ENCODE results near the gene GPSM1.

The GPSM1 gene

DNA sequence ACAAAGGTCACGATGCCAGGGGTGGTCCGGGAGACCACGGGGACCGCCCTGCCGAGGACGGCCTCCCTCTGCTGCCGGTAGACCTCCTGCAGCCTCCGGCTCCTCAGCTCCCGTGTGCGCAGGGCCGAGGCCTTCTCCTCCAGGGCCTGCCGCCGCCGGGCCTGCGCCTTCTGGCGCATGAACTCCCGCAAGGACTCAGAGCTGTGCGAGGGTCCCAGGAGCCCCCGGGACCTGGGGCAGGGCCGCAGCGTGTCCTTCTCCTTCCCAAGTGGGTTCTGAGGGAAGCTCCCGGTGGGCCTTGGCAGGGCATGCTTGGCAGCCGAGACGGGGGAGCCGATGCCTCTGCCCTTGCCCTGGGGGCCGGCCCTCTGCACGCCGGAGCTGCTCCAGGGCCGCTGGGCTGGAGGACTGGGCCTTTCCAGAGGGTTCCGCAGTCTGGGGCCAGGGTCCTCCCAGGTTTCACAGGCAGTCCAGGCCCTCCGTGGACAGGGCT is 36.8 kb upstream of the GPSM1 start:
- DNase-seq (ENCODE audit: insufficient read length, low spot score) (no peak), FAIRE-seq (no peak)

DNA sequence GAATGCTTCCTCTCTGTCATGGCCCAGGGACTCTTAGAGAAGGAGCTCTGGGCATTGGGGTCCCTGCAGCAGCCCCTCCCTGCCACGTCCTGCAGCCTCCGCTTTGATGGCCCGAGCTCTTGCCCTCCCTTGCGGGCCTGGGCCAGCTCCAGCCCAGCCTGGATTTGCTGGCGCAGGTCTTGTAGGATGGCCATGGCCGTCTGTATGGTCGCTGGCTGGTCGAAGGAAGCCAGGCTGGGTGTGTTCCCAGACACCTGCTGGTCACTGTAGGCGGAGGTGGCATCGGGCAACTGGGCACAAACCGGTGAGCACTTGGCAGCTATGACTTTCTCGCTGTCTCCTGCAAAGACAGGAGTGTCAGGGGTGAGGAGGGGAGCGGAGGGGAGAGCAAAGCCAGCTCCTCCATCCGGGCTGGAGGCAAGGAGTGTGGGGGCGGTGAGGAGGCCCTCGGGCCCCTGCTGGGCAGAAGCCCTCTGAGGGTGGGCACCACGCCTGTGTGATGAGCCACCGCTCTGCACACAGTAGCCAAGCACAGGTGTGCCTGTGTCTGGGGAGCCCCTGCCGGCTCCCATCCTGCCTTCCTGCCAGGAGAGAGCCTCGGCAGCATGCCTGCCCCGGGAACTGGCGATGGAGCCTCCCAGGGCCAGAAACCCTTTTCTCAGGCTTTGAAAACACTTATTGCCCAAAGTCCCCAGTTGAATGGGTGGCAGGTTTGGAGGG is 35.9 kb upstream of the GPSM1 start:
- no peak for DNase-seq (ENCODE audit: insufficient read length, low spot score)
- no peak for FAIRE-seq

DNA sequence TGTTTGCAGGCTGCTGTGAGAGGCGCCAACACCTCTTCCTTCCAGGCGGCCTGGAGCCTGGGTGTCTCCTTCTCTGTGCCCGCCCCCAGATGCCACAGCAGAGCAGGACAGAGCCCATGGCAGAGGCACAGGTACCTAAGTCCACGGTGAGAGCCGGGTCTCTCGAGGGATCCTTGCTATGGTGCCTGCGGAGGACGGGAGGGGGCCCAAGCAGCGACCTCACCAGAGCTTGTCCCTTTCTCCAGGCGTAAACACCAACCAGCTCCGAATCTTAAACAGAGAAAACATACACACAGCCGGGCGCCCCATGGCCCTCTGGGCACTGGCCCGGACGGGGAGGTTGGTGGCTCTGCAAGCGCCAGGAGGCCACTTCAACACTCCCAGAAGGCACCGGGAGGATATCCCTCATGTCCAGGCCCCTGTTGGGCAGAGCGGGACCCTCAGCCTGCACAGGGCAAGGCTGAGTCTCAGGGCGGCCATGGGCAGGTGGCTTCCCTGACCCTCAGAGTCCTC is 35.3 kb upstream of the GPSM1 start:
- no peak for FAIRE-seq
- no peak for DNase-seq (ENCODE audit: insufficient read length, low spot score)

DNA sequence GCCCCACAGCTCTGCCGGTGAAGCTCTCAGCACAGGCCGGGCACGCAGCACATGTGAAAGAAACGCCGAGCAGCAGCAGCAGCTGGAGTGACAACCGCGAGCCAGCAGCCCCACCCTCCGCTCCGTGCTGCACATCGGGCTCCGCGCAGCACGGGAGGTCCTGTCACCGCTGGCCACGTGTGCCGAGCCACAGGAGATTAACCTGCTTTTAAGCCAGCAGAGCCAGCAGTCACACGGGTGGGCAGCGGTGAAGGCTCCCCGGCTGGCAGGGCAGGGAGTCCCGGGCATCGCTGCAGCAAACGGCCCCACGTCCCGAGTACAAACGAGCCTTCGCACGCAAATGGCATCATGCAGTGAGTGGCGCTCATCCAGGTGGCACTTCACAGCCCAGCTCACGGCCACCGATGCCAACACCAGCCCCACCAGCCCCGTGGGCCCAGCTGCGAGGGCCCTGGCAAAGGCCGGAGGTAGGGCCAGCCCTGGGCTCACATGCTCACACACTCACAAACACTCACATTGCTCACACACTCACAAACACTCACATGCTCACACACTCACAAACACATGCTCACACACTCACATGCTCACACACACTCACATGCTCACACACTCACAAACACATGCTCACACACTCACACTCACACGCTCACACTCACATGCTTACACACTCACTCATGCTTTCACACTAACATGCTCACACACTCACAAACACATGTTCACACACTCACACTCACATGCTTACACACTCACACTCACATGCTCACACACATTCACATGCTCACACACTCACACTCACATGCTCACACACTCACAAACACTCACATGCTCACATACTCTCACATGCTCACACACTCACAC is 34.5 kb upstream of the GPSM1 start:
- DNase-seq (ENCODE audit: insufficient read length, low spot score) (no peak), FAIRE-seq (no peak)

DNA sequence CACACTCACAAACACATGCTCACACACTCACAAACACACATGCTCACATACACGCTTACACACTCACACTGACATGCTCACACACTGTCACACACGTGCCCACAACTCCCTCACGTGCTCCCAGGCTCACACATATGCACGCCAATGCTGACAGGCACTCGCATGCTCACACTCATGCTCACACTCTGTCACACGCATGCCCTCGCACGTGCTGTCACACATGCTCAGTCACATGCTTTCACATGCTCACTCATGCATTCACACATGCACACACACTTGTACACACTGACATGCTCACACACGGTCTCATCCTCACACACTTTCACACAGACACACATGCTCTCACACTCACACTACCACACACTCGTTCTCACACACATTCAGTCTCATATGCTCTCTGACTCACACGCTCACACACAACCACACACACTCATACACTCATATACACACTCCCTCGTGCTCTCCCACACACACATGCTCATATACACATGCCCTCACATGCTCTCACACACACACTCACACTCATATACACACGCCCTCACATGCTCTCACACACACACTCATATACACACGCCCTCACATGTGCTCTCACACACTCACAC is 33.8 kb upstream of the GPSM1 start:
- FAIRE-seq, result no peak

DNA sequence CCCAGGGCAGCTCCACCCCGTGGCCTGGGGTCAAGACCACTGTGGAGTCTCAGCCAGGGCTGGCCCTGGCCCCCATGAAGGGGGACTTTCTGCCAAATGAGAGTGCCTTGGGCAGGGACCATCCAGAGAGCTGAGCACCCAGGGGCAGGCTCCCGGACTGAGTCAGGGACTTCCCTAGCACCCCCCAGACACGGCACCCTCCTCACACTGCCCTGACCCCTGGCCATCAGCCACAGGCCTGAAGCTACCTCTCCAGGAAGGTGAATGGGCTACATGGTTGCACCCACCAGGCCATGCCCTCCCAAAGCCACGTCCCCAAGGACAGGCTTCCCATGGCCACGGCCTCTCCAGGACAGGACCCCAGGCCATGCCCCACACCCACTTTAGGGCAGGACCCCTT is 32.9 kb upstream of the GPSM1 start:
- FAIRE-seq (no peak), DNase-seq (ENCODE audit: insufficient read length, low spot score) (no peak)

More for the DNA sequence above, 33.8 kb upstream of the GPSM1 start:
- no peak for DNase-seq (ENCODE audit: insufficient read length, low spot score)

DNA sequence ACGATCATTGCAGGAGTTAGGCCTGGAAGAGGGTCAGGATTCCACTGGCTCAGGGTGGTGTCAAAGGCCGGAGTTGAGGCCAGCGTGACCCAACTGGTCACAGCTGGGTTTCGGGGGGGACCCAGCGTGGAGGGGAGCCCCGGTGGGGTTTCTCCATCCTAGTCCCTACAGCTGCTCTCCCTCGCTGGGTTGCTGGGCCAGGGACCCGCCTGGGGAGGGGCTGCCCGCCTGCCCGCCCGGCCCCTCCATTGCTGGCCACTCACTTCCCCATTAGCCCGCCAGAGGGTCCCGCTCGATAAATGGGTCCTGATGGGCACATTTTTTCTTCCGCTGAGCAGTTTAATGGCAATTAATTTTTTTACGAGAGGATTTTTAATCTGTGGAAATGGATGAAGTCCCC is 32.3 kb upstream of the GPSM1 start:
- FAIRE-seq, result no peak
- no peak for DNase-seq (ENCODE audit: insufficient read length, low spot score)

DNA sequence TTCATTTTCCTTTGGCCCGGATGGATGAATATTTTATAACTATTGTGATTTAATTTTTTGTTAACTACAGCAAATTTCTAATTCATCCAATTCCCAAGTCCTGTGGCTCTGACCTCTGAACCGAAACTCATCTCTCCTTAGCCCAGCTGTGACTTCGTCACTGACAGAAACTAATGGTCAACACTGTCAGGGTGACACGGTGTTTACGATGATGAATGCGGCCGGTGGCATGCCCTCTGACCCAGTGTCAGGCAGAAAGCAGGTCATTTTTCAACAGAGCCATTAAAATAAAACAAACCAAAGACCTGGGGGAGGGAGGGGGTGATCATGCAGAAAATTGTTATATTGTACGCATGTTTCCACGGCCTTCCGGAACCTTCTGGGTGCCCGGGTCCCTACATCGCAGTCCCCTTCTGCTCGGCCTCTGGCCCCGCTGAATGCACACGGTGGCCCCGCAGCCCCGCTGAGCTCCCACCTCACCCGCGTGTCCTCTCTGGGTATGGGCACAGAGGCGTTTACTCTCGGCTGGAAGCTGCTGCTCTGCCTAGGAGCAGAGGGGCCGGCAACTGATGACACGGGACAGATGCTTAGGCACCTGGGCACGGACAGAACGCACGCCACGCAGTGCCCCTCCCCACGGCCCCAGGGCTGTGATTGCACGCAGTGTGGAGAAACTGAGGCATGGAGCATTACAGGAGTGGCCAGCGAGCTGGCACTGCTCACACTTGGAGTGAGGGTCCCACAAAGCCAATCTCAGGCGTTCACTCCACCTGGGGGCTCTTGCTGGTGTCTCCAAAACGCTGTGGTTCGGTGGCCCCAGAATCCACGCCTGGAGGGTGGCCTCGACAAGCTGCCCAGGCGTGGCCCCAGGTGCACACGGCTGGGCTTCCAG is 31.6 kb upstream of the GPSM1 start:
- FAIRE-seq (no peak), DNase-seq (ENCODE audit: insufficient read length, low spot score) (no peak)

DNA sequence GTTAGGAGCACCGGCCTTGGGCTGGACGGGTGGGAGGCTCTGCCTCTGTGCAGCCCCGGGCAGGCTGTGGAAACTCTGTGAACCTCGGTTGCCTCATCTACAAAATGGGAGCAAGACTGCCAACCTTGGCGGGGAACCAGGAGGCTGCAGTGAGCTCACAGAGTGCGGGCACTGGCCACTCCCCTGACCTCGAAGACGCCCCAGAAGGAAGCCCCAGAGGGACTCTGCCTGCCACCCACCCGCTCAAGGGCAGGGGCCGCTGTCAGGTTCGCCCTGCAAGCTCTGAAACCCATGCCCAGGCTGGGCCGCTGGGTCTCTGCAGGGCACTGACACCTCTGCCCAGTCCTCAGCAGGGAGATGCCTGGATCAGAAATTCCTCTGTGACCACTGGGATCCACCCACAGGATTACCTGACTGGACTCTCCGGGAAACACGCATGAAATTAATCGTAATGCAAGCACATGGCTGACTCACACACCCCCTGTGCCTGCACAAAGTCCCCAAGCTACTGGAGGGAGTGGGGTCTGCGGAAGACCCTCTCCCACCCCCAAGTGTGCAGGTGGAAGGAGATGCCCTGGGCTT is 30.8 kb upstream of the GPSM1 start:
- FAIRE-seq, result no peak
- DNase-seq (ENCODE audit: insufficient read length, low spot score), result no peak

DNA sequence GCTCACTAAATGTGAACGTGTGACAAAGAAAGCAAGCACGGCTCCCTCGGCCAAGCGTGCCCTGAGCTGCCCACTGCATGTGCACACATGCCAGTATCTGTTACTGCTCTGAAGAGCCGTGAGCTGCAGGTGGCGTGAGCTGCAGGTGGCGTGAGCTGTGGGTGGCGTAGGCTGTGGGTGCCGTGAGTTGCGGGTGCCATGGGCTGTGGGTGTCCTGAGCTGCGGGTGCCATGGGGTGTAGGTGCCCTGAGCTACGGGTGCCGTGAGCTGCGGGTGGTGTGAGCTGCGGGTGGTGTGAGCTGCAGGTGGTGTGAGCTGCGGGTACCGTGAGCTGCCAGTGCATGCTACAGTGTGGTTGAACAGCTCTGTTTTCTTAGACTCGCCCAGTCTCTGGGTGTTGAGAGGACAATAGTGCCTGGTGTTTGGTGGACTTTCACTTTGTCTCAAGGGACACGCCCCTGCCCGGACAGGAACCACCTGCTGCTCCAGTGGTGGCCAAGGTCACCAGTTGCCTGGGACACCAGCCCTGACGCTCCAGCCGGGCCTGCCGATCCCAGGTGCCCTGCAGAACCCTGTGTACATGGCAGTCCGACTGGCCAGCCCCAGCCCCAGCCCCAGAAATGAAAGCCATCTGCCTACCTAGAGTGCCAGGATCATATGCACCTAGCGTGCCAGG is 30.2 kb upstream of the GPSM1 start:
- no peak for DNase-seq (ENCODE audit: insufficient read length, low spot score)
- no peak for FAIRE-seq

DNA sequence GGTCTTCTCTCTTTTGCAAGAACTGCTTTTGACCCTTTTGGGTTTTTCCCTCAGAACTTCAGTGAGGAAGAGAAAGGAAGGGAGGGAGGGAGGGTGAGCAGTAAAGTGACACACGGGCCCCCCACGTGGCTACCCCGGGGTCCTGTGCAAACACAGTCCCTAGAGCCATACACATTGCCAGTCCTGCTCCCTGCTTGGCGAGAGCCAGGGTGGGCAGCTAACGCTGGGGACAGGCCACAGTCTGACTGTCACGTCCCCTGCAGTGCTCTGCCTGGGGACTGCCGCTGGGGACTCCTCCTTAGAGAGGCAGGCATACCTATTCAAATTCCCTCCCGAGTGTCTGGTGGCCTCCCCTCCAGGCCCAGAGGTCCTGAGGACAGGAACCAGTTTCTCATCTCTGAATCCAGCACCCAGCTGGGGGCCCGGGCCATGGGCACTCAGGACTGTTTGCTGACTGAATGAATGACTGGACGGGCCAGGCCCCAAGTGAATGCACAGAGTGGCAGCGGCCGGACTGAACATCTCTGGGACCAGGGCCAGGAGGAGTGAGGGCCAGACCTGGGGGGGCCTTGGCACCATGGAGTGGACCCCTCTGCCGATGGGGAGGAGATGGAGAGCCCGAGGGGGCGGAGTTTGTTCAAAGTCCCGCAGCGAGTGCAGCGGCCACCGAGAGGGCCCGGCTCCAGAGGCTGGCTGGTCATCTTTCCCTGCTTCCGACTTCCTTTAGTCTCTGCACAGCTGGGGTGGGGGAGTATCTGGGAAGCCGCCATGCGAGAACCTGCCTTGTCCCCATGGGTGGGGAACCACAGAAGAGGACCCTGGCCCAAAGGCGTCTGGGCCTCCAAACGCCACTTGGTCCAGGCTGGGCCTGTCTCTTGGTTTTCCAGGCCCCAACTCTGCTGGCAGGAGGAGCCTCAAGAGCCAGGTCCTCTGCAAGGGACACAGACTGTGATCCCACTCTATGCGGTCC is 29.3 kb upstream of the GPSM1 start:
- FAIRE-seq, result no peak
- DNase-seq (ENCODE audit: insufficient read length, low spot score), result no peak

DNA sequence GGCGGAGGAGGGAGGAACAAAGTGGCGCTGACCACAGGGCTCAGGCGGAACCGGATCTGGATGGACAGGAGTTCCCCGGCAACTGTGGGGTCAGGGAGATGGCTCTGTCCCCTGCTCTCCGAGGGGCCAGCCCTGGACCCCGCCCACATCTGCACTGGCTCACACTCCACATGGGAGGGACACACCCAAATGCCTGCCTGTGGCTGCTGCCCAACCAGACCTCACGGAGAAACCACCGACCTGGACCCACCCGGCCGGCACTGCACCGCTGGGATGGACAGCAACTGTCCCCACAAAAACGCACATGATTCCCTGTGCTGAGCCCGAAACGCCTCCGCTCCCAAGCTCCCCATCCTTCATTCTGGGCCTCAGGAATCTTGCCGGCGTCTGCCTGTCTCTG is 28.2 kb upstream of the GPSM1 start:
- FAIRE-seq, result no peak
- DNase-seq (ENCODE audit: insufficient read length, low spot score), result no peak

DNA sequence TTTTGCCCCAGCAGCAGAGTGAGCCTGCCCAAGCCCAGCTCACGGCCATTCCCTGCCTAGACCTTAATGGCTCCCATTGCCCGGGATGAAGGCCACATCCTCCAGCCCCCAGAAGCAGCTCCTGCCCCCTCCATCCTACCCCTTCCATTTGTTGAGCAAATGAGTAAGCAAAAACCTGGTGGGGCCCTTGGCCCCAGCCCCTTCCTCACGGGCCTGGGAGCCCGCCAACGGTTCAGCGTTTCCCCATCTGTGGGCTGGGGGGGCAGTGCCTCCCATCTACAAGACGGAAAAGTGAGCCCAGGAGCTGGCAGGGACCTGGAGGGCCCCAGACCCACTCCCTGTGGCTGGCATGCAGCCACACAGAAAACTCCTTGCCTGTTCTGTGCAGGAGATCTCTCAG is 27.8 kb upstream of the GPSM1 start:
- DNase-seq (ENCODE audit: insufficient read length, low spot score) (no peak), FAIRE-seq (no peak)

DNA sequence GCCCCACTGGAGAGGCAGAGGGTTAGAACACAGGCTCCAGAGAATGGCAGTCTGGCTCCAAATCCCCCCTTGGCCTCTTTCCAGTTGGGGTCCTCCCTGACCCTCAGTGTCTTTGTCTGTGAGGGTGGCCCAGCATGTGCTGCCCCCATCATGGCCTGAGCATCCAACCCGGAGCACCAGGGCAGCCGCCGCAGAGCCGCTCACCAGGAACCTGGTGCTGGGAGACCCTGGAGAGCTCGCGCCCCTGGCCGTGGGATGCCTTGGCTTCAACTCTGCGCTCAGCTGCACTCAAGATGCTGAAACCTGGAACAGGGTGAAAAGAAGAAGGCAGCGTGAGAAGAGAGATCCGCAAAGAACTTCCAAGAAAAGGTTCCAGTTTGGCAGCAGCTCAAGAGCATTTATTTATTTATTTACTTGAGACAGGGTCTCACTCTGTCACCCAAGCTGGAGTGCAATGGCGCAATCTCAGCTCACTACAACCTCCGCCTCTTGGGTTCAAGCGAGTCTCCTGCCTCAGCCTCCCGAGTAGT is 27.3 kb upstream of the GPSM1 start:
- DNase-seq (ENCODE audit: insufficient read length, low spot score) (no peak), FAIRE-seq (no peak)

DNA sequence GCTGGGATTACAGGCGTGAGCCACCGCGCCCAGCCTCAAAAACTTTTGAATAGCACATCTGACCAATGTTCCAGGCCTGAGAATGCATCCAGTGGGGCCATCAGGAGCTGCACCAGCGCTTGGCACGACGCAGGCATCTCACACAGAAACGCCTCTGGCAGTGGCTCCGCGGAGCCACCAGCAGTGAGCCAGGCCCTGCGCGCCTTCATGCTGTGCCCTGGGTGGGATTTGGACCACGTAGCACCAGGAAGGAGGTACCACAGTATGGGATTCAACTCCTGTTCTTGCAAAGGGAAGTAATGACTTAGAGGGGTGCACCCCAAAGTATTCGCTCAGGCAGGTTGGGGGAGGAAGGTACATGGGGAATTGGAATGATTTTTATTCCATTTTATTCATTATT is 26.5 kb upstream of the GPSM1 start:
- DNase-seq (ENCODE audit: insufficient read length, low spot score) (no peak), FAIRE-seq (no peak)

DNA sequence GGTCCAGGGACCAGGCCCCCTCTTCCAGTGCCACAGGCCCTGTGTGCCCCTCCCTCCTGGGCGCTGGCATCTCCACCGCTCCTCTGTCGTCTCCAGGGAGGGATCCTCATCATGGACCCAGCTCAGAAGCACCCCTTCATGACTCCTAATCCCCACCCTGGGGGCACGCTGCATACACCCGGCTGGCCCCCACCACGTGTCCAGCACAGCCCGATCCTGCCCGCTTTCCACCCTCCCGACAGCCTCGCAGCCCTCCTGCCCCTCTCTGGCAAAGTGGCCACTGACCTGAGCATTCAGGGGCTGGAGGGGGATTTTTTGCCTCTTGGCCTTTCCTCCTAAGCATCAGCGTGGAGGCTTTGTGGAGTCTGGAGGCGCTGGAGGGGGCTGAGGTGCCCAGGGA is 24.8 kb upstream of the GPSM1 start:
- no peak for DNase-seq (ENCODE audit: insufficient read length, low spot score)
- FAIRE-seq, result no peak

DNA sequence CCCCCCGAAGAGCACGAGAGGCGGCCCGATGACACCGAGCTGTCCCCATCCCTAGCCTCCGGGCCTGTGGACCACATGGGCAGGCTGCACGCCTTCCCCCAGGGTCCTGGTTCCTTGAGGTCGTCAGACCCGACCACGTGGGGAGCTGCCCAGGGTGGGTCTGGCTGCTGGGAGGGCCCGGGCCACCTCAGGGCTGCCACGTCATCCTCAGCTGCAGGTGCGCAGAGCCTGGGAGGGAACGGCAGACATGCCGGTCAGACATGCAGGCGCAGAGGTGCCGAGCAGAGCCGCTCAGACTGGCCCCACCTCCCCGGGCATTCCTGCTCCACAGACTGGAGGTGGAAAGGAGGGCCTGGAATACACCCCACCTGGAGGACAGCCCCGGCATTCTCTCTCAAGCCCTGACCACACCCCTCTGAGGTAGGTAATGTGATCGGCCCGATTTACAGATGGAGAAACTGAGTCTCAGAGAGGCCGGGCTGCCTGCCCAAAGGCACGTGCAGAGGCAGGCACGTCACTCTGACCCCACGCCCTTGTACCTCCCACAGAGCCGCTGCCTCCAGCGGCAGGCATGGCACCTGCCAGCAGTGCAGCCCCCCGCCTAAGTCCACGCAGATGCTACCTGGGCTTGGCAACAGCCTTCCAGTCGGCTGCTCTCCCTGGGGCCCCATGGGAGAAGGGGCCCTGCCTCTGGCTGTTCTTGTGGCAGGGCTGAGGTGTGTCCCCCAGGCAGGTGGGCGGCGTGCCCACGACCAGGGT is 24.1 kb upstream of the GPSM1 start:
- DNase-seq (ENCODE audit: insufficient read length, low spot score), result no peak
- no peak for FAIRE-seq

Measured in GM19239 (cell line).